Kidney (tissue), 14 donors: ENCODE data around the gene TPK1. TPM values are rescaled to one million over a fixed set of nuclear protein-coding genes. Genes with fewer than 3 reads are reported as not detected.

Source experiments
- DNase-seq, 5 donors: peaks; one replicate each; pipeline ENCODE4 v3.0.0-alpha.2; 2013 to 2020
- FAIRE-seq: peaks from 2 replicates; lab custom pipeline; 2012; peaks lifted over from hg19 to GRCh38; lab: Jason Lieb, UNC
- H3K27ac ChIP-seq, 2 donors: one replicate each; pipeline ENCODE4 v1.7.0; 2013; ENCODE audit warnings: low read depth in 2 of 2, low read length in 2 of 2, inconsistent platforms in 1 of 2
- H3K27me3 ChIP-seq: one replicate; pipeline ENCODE4 v1.7.1; 2013; ENCODE audit warnings: low read length, inconsistent platforms; ENCODE audit not compliant: control insufficient read depth, insufficient read depth
- H3K36me3 ChIP-seq, 3 donors: one replicate each; pipeline versions ENCODE4 v1.7.0 to v1.7.1; 2013; ENCODE audit warnings: low read length in 3 of 3, control low read depth in 1 of 3, inconsistent platforms in 1 of 3; ENCODE audit not compliant: insufficient read depth in 3 of 3, control insufficient read depth in 2 of 3
- H3K4me1 ChIP-seq, 3 donors: one replicate each; pipeline versions ENCODE4 v1.7.0 to v1.7.1; 2013; ENCODE audit warnings: low read length in 3 of 3, inconsistent platforms in 1 of 3, low read depth in 1 of 3; ENCODE audit not compliant: control insufficient read depth in 2 of 3, insufficient read depth in 2 of 3
- H3K4me3 ChIP-seq, 3 donors: one replicate each; pipeline versions ENCODE4 v1.7.0 to v1.8.1; 2013; ENCODE audit warnings: low read length in 3 of 3, control low read depth in 1 of 3, inconsistent platforms in 1 of 3
- H3K9ac ChIP-seq, 3 donors: one replicate each; pipeline versions ENCODE4 v1.7.0 to v1.7.1; 2013; ENCODE audit warnings: low read length in 3 of 3, control low read depth in 1 of 3, inconsistent platforms in 1 of 3
- H3K9me3 ChIP-seq, 3 donors: one replicate each; pipeline versions ENCODE4 v1.7.0 to v1.7.1; 2013; ENCODE audit warnings: low read length in 3 of 3, control low read depth in 1 of 3, inconsistent platforms in 1 of 3; ENCODE audit not compliant: control insufficient read depth in 2 of 3, insufficient read depth in 1 of 3
- intact Hi-C: fragments of 100-400 bp; cut with DNase I; formaldehyde crosslinking; loops from one replicate; pipeline ENCODE4 v1.11.1; 2022
- polyA plus RNA-seq: library from polyadenylated mRNA; stranded (reverse); fragments of 350-450 nt; fragmentation: Illumina TruSeq; extraction: RNeasy Lipid Tissue Mini Kit (QIAGEN cat#74804); gene quantifications from one replicate; pipeline ENCODE4 v1.2.3, GENCODE V29; 2014; ENCODE audit warnings: low read depth, low replicate concordance; ENCODE audit not compliant: insufficient read depth
- total RNA-seq: library from RNA; stranded (reverse); fragmentation: NEBNext Ultra II Directional; extraction: Animal tissue kit (Norgen Biotek cat#: 25700); gene quantifications from one replicate; pipeline ENCODE4 v1.2.1, GENCODE V29; 2021
- TF ChIP-seq, protein P1 (sequence below): IDR thresholded peaks from 3 replicates; pipeline ENCODE4 v1.5.1; 2012; ENCODE audit warnings: mild to moderate bottlenecking, moderate library complexity, borderline replicate concordance; ENCODE audit not compliant: insufficient read depth; ENCODE audit errors: extremely low read depth
- donor health status: control.
- donor health status: control.
- donor health status: control.
- donor health status: control.
- donor health status: control.
- donor health status: DM: yes; HTN: yes; CAD: no.
- donor health status: Normal renal cell carcinoma (clear cell type).

The TPK1 gene
- total and polyA plus RNA-seq, 2 donors from 2014 or later = 5.3 to 15.5 TPM

DNA sequence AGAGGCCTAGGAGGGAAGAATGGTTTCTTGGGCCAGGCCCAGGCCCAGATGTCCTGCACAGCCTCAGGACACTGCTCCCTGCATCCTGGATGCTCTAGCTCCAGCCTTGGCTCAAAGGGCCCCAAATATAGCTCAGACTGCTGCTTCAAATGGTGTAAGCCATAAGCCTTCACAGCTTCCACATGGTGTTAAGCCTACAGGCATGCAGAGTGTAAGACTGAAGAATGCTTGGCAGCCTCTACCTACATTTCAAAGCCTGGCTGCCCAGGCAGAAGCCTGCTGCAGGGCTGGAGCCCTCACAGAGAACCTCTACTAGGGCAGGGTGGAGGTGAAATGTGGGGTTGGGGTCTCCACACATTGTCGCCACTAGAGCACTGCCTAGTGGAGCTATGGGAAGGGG, 118.1 kb downstream of the TPK1 start:
- H3K36me3 ChIP-seq = no peaks in the 10 kb centered on the region
- DNase-seq (no peak), FAIRE-seq (no peak)
- no peak overlapping the region for H3K27ac ChIP-seq
- H3K4me1 ChIP-seq = no peaks in the 10 kb centered on the region
- H3K9ac ChIP-seq = no peak overlapping the region
- intact Hi-C loops = no loop called here
- no peak overlapping the region for H3K4me3 ChIP-seq
- peaks cover 0 to 2% (median 0%) of the 10 kb centered on the region in 3 donors for H3K9me3 ChIP-seq
- H3K27me3 ChIP-seq = no peaks in the 10 kb centered on the region
- TF ChIP-seq, protein P1, sequence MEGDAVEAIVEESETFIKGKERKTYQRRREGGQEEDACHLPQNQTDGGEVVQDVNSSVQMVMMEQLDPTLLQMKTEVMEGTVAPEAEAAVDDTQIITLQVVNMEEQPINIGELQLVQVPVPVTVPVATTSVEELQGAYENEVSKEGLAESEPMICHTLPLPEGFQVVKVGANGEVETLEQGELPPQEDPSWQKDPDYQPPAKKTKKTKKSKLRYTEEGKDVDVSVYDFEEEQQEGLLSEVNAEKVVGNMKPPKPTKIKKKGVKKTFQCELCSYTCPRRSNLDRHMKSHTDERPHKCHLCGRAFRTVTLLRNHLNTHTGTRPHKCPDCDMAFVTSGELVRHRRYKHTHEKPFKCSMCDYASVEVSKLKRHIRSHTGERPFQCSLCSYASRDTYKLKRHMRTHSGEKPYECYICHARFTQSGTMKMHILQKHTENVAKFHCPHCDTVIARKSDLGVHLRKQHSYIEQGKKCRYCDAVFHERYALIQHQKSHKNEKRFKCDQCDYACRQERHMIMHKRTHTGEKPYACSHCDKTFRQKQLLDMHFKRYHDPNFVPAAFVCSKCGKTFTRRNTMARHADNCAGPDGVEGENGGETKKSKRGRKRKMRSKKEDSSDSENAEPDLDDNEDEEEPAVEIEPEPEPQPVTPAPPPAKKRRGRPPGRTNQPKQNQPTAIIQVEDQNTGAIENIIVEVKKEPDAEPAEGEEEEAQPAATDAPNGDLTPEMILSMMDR = no peak

DNA sequence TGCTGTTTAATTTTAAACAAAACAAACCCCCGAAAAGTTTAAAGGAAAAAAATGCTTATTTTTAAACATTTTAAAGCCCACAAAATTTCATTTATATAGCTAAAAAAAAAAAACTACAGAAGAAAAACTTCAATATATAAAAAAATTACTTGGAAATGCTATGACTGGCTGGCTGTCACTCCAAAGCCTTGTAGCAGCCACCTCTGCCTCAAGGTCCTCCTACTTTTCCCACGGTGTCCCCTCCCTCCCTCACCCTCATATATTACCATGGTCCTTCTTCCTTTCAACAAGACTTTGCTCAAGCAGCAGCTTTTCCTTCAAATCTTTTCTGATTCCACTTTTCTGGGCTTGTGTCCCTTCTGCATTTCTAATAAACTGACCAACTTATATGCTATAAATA, 122.0 kb downstream of the TPK1 start:
- Histone ChIP-seq H3K27ac (no peak overlapping the region), H3K36me3 (no peaks in the 10 kb centered on the region), H3K27me3 (no peaks in the 10 kb centered on the region), H3K9ac (no peak overlapping the region), H3K9me3 (peaks cover 0 to 2% (median 0%) of the 10 kb centered on the region in 3 donors), H3K4me1 (no peaks in the 10 kb centered on the region), H3K4me3 (no peak overlapping the region)
- DNase-seq (peak in 1 of 5 donors; percentile 19), FAIRE-seq (no peak)
- TF ChIP-seq, protein P1 = no peak
- intact Hi-C loops = no loop called here

- intact Hi-C loops = no loop called here
- FAIRE-seq = no peak
- TF ChIP-seq, protein P1 = no peak
- DNase-seq = no peak
- Histone ChIP-seq H3K36me3 (no peaks in the 10 kb centered on the region), H3K4me3 (no peak overlapping the region), H3K9me3 (no peaks in the 10 kb centered on the region), H3K4me1 (no peaks in the 10 kb centered on the region), H3K27me3 (no peaks in the 10 kb centered on the region), H3K27ac (no peak overlapping the region), H3K9ac (no peak overlapping the region)
These were observed 125.1 kb downstream of the TPK1 start for GRCh38 chr7:144710791-144711190.

- Histone ChIP-seq H3K9me3 (no peaks in the 10 kb centered on the region), H3K4me1 (no peaks in the 10 kb centered on the region), H3K9ac (no peak overlapping the region), H3K36me3 (no peaks in the 10 kb centered on the region), H3K4me3 (no peak overlapping the region), H3K27ac (no peak overlapping the region), H3K27me3 (no peaks in the 10 kb centered on the region)
- TF ChIP-seq, protein P1 = no peak
- intact Hi-C loops = no loop called here
- FAIRE-seq (no peak), DNase-seq (no peak)
These were observed 126.8 kb downstream of the TPK1 start for GRCh38 chr7:144709066-144709465.
